Tibial artery (tissue), 4 donors: Measurements from ENCODE around the gene ARHGAP45.

Experiments used
- DNase-seq, 2 donors: peaks; one replicate each; pipeline ENCODE4 v3.0.0-alpha.2; 2019
- H3K27ac ChIP-seq, 2 donors: fragments of 200-600 bp; sonication (generic) in 1 of 2; 1 replicate in 1 of 2; 2 replicates in 1 of 2; pipeline ENCODE4 v1.5.1; 2018 to 2019; ENCODE audit warnings: mild to moderate bottlenecking in 1 of 2
- H3K27me3 ChIP-seq, 2 donors: fragments of 200-600 bp; sonication (generic) in 1 of 2; one replicate each; pipeline versions ENCODE4 v1.5.1 to v1.6.0; 2016 to 2019
- H3K36me3 ChIP-seq, 3 donors: fragments of 200-600 bp; sonication (generic) in 2 of 3; one replicate each; pipeline ENCODE4 v1.5.1; 2016 to 2019; ENCODE audit warnings: mild to moderate bottlenecking in 2 of 3
- H3K4me1 ChIP-seq, 4 donors: fragments of 200-600 bp; sonication (generic) in 2 of 4; 1 replicate in 3 of 4; 2 replicates in 1 of 4; pipeline ENCODE4 v1.5.1; 2016 to 2019
- H3K4me3 ChIP-seq, 2 donors: fragments of 200-600 bp; sonication (generic) in 1 of 2; 1 replicate in 1 of 2; 2 replicates in 1 of 2; pipeline ENCODE4 v1.5.1; 2018 to 2019; ENCODE audit warnings: mild to moderate bottlenecking in 2 of 2
- H3K9me3 ChIP-seq, 3 donors: fragments of 200-600 bp; sonication (generic) in 1 of 3; one replicate each; pipeline ENCODE4 v1.5.1; 2016 to 2019
- intact Hi-C: fragments of 100-400 bp; cut with DNase I; formaldehyde crosslinking; loops from one replicate; pipeline ENCODE4 v1.15.0; 2023; ENCODE audit warnings: low total_unique reads
- TF ChIP-seq, protein P1 (sequence below), 2 experiments: fragments of 200-600 bp in 1 of 2; fragments of 450-650 bp in 1 of 2; IDR thresholded peaks; one replicate each; pipeline ENCODE4 v1.5.1; 2017 to 2019; ENCODE audit warnings: antibody characterized with exemption in 2 of 2, mild to moderate bottlenecking in 1 of 2, moderate library complexity in 1 of 2

Gene ARHGAP45

DNA sequence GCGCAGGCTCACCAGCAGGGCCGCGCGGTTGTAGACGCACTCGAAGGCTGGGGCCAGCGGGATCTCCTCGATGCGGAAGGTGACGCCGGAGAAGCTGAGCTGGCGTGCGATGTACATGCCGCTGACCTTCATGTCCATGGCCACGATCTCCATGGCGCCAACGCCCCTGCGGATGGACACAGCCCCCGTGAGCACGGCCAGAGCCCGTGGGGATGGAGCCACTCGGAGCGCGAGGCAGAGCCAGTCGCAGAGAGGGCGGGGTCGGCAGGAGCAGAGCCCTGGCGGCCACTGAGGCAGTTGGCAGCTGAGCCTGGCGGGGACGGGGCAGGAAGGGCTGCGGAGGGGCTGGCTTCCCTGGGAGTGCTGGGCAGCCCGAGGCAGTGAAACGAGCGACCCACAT, 52.0 kb downstream of the ARHGAP45 start:
- no peak overlapping the region for H3K27ac ChIP-seq
- intact Hi-C loops = no loop called here
- TF ChIP-seq, protein P1, sequence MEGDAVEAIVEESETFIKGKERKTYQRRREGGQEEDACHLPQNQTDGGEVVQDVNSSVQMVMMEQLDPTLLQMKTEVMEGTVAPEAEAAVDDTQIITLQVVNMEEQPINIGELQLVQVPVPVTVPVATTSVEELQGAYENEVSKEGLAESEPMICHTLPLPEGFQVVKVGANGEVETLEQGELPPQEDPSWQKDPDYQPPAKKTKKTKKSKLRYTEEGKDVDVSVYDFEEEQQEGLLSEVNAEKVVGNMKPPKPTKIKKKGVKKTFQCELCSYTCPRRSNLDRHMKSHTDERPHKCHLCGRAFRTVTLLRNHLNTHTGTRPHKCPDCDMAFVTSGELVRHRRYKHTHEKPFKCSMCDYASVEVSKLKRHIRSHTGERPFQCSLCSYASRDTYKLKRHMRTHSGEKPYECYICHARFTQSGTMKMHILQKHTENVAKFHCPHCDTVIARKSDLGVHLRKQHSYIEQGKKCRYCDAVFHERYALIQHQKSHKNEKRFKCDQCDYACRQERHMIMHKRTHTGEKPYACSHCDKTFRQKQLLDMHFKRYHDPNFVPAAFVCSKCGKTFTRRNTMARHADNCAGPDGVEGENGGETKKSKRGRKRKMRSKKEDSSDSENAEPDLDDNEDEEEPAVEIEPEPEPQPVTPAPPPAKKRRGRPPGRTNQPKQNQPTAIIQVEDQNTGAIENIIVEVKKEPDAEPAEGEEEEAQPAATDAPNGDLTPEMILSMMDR (IDR thresholded peaks at IDR 0.05) = no peak
- H3K27me3 ChIP-seq = no peaks in the 10 kb centered on the region
- H3K4me3 ChIP-seq = no peak overlapping the region
- no peak for DNase-seq
- peaks cover 0 to 10% (median 6%) of the 10 kb centered on the region in 4 donors for H3K4me1 ChIP-seq
- H3K36me3 ChIP-seq = peaks cover 76 to 100% (median 98%) of the 10 kb centered on the region in 3 donors
- no peaks in the 10 kb centered on the region for H3K9me3 ChIP-seq

DNA sequence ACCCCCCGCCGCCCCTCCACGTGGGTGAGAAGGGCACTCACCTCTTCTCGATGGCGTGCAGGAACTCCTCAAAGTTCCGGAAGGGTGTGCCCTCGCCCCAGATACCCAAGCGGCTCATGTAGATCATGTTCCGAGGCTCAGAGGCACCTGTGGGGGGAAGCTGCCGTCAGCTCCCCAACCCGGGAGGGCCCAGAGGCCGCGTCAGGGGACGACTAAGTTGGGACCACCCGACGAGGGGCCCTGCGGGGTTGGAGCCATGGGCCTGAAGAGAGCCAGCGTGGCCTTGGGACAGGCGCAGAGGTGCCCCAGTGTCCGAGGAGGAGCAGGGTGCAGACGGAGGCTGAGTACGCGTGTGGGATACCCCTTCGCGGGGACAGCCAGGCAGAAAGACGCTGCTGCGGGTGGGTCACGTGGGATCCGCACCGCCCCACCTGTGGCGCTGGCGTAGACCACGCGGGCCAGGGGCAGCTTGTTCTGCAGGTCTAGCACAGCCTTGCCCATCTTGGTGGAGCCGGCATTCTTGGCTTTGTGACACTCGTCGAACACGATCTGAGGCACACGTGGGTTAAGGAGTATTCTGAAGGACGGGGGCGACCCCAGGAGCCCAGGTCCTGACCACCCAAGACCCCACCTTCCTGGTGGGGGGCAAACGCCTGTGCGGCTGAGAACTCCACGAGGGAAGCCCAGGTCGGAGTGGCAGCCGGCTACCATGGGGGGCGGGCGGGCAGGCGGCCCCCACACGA, 52.7 kb downstream of the ARHGAP45 start:
- no peak for DNase-seq
- intact Hi-C loops = loop anchor here (5.0 kb wide), 1 partner anchor 198 kb away; no protein-coding TSS in a partner anchor
- H3K36me3 ChIP-seq = peaks cover 76 to 100% (median 100%) of the 10 kb centered on the region in 3 donors

DNA sequence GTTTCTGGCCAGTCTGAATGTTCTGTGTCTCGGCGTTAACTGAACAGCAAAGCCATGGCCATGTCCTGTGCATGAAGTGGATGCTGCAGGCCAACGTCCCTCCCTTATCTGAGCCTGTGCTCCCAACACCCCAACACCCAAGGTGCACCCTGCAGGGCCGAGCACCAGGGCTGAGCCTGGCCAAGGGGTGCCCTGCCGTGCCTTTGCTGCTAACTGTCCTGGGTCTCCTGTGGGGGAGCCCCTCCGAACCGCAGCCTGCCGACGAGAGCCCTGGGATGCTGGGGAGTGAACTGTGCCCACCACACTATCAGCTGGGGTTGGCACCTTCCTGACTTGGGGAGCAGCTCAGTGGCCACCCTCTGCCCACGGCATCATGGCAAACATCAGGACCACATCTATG, 54.4 kb downstream of the ARHGAP45 start:
- Histone ChIP-seq H3K9me3 (no peaks in the 10 kb centered on the region), H3K36me3 (peaks cover 68 to 98% (median 90%) of the 10 kb centered on the region in 3 donors), H3K4me1 (peaks cover 0 to 16% (median 11%) of the 10 kb centered on the region in 4 donors), H3K27me3 (no peaks in the 10 kb centered on the region), H3K27ac (no peak overlapping the region), H3K4me3 (no peak overlapping the region)
- TF ChIP-seq, protein P1 (IDR thresholded peaks at IDR 0.05) = no peak
- DNase-seq = no peak
- intact Hi-C loops = loop anchor here (5.0 kb wide), 1 partner anchor 196 kb away; no protein-coding TSS in a partner anchor

More for the DNA sequence above, 52.7 kb downstream of the ARHGAP45 start:
- Histone ChIP-seq H3K4me1 (peaks cover 0 to 10% (median 3%) of the 10 kb centered on the region in 4 donors), H3K27ac (no peak overlapping the region), H3K4me3 (no peak overlapping the region), H3K27me3 (no peaks in the 10 kb centered on the region), H3K9me3 (no peaks in the 10 kb centered on the region)
- TF ChIP-seq, protein P1 (IDR thresholded peaks at IDR 0.05) = no peak

DNA sequence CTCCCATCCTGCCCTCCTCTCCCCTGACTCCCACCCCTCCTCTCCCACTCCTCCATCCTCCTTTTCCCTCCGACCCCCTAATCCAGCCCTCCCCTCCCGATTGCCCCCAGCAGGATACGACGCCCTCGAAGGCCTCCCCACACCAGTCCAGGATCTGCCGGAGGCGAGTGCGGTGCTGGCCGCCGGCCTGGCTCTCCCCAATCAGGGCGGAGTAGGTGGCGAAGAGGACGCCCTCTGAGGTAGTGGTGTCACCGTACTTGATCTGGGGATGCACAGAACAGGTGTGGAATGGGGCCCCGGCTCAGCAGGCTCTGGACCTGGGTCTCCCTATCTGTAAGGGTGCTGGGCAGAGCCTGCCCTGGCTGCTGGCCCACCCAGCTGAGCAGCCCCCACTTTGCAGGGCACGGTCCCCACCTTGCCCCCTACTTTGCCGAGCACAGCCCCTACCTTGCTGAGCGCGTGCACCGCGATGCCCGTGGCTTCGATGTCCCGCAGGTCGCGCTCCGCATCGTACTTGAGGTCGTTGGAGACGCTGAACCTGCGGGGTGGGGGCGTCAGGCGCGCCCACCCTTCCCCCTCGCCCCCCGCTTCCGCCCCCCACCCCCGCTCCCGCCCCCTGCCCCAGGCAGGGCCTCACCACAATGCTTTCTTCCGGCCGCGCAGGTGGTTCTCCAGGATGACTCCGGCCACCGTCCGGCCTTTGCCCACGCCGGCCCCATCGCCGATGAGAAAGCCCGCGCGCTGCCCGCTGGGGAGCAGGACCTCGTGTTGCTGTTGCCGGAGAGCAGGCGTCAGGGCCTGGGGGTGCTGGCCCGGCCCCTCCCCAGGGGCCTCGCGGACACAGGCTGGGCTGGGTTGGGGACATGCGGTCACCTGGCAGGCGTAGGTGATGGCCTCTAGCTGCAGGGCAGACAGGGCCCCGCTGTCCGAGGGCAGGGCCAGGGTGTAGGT, 55.3 kb downstream of the ARHGAP45 start:
- H3K36me3 ChIP-seq = peaks cover 60 to 98% (median 90%) of the 10 kb centered on the region in 3 donors
- H3K27ac ChIP-seq = no peak overlapping the region
- TF ChIP-seq, protein P1 (IDR thresholded peaks at IDR 0.05) = no peak
- no peaks in the 10 kb centered on the region for H3K9me3 ChIP-seq
- no peak overlapping the region for H3K4me3 ChIP-seq
- no peaks in the 10 kb centered on the region for H3K27me3 ChIP-seq
- peaks cover 0 to 22% (median 18%) of the 10 kb centered on the region in 4 donors for H3K4me1 ChIP-seq
- DNase-seq = no peak
- intact Hi-C loops = loop anchor here (5.0 kb wide), 1 partner anchor 195 kb away; no protein-coding TSS in a partner anchor

DNA sequence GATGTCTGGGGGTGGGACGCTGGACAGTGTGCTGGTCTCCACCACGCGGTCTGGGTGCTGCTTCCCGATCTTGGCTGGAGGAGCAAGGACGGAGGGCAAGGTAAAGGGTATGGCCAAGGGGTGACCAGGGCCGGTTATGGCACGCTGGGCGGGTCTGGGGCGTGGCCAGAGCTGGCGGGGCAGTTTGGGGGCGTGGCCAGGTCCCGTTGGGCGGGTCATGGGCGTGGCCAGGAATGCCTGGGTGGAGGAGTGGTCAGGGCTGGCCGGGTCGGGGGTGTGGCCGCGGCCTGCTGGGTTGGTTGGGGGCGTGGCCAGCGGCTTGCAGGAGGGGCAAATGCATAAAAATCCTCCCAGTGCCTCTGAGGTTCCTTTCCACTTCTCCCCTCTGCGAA, 56.0 kb downstream of the ARHGAP45 start:
- Histone ChIP-seq H3K27ac (no peak overlapping the region), H3K36me3 (peaks cover 53 to 98% (median 89%) of the 10 kb centered on the region in 3 donors)
- TF ChIP-seq, protein P1 (IDR thresholded peaks at IDR 0.05) = no peak

More for the DNA sequence above, 56.0 kb downstream of the ARHGAP45 start:
- H3K4me3 ChIP-seq = no peak overlapping the region
- intact Hi-C loops = loop anchor here (5.0 kb wide), 1 partner anchor 194 kb away; no protein-coding TSS in a partner anchor
- no peak for DNase-seq
- H3K9me3 ChIP-seq = no peaks in the 10 kb centered on the region
- H3K27me3 ChIP-seq = no peaks in the 10 kb centered on the region
- peaks cover 0 to 22% (median 18%) of the 10 kb centered on the region in 4 donors for H3K4me1 ChIP-seq
